WTC11 (cell line): Measurements from ENCODE around the gene DNAL4.

Experiments
- ESRRA ChIP-seq: sonication (generic); formaldehyde crosslinking; IDR thresholded peaks from 2 replicates; pipeline ENCODE4 v1.8.1; 2022; ENCODE audit warnings: mild to moderate bottlenecking, missing genetic modification reagents, borderline replicate concordance
- JUN ChIP-seq: sonication (generic); formaldehyde crosslinking; IDR thresholded peaks from 2 replicates; pipeline ENCODE4 v1.8.0; 2023; ENCODE audit warnings: mild to moderate bottlenecking, missing genetic modification reagents
- NR2C2 ChIP-seq: sonication (generic); formaldehyde crosslinking; IDR thresholded peaks from 2 replicates; pipeline ENCODE4 v1.8.0; 2022; ENCODE audit warnings: mild to moderate bottlenecking, missing genetic modification reagents
- NR3C1 ChIP-seq: sonication (generic); formaldehyde crosslinking; conservative IDR thresholded peaks from 2 replicates; pipeline ENCODE4 v1.8.1; 2023; ENCODE audit warnings: low read depth, mild to moderate bottlenecking, missing genetic modification reagents
- SMAD4 ChIP-seq: sonication (generic); formaldehyde crosslinking; IDR thresholded peaks from 2 replicates; pipeline ENCODE4 v1.8.0; 2022; ENCODE audit warnings: mild to moderate bottlenecking, missing genetic modification reagents
- TP53 ChIP-seq: sonication (generic); formaldehyde crosslinking; IDR thresholded peaks from 2 replicates; pipeline ENCODE4 v1.8.1; 2023; ENCODE audit warnings: mild to moderate bottlenecking, missing genetic modification reagents
- ZNF219 ChIP-seq: sonication (generic); formaldehyde crosslinking; IDR thresholded peaks from 2 replicates; pipeline ENCODE4 v1.8.0; 2023; ENCODE audit warnings: missing genetic modification reagents, mild to moderate bottlenecking, borderline replicate concordance
- TF ChIP-seq, protein P1 (sequence below): fragments of 200-600 bp; IDR thresholded peaks from 2 replicates; pipeline ENCODE4 v1.8.0; 2022; ENCODE audit warnings: antibody characterized with exemption
- TF ChIP-seq, protein P2 (sequence below): sonication (generic); formaldehyde crosslinking; conservative IDR thresholded peaks from 2 replicates; pipeline ENCODE4 v1.8.1; 2023; ENCODE audit warnings: mild to moderate bottlenecking, low read depth, missing genetic modification reagents, moderate library complexity
- TF ChIP-seq, protein P3 (sequence below): sonication (generic); formaldehyde crosslinking; conservative IDR thresholded peaks from 2 replicates; pipeline ENCODE4 v1.8.1; 2022; ENCODE audit warnings: mild to moderate bottlenecking, missing genetic modification reagents
- TF ChIP-seq, protein P4 (sequence below): fragments of 250-450 bp; sonication (Bioruptor Pico); IDR thresholded peaks from 2 replicates; pipeline ENCODE4 v2.1.2; 2022; ENCODE audit warnings: mild to moderate bottlenecking, moderate library complexity
- TF ChIP-seq, protein P5 (sequence below): sonication (generic); formaldehyde crosslinking; IDR thresholded peaks from 2 replicates; pipeline ENCODE4 v1.8.0; 2022; ENCODE audit warnings: mild to moderate bottlenecking, missing genetic modification reagents

DNA sequence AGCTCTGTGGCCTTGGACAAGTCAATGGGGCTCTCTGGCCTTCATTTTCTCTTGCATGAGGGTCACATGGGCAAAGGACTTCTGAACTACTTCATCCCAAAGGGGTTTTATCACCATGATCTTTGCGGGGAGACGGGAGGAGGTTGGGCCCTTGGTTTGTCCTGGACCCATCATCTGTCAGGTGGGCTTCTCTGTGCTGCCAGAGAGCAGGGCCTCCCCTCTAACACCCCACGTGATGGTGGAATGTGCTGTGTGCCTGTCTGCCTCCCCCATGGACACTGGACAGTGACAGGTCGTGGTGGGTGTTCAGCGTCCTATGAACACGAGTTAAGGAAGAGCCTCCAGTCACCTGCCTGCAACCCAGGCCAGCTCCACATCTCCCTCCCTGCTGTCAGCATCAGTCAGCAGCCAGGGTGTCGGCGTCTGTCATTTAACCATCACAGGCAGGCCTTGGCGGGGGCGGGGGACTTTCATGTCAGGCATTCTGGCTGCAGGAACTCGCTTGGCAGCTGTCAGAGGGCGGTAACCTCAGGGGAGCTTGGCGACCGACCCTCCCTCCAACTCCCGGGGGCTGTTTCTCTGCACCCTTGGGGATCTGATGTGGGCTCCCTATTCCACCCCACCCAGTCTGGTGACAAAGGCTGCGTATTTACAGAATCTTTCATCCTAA, 35.5 kb downstream of the DNAL4 start:
- TF ChIP-seq, protein P1, sequence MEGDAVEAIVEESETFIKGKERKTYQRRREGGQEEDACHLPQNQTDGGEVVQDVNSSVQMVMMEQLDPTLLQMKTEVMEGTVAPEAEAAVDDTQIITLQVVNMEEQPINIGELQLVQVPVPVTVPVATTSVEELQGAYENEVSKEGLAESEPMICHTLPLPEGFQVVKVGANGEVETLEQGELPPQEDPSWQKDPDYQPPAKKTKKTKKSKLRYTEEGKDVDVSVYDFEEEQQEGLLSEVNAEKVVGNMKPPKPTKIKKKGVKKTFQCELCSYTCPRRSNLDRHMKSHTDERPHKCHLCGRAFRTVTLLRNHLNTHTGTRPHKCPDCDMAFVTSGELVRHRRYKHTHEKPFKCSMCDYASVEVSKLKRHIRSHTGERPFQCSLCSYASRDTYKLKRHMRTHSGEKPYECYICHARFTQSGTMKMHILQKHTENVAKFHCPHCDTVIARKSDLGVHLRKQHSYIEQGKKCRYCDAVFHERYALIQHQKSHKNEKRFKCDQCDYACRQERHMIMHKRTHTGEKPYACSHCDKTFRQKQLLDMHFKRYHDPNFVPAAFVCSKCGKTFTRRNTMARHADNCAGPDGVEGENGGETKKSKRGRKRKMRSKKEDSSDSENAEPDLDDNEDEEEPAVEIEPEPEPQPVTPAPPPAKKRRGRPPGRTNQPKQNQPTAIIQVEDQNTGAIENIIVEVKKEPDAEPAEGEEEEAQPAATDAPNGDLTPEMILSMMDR = no peak
- TF ChIP-seq, protein P2, sequence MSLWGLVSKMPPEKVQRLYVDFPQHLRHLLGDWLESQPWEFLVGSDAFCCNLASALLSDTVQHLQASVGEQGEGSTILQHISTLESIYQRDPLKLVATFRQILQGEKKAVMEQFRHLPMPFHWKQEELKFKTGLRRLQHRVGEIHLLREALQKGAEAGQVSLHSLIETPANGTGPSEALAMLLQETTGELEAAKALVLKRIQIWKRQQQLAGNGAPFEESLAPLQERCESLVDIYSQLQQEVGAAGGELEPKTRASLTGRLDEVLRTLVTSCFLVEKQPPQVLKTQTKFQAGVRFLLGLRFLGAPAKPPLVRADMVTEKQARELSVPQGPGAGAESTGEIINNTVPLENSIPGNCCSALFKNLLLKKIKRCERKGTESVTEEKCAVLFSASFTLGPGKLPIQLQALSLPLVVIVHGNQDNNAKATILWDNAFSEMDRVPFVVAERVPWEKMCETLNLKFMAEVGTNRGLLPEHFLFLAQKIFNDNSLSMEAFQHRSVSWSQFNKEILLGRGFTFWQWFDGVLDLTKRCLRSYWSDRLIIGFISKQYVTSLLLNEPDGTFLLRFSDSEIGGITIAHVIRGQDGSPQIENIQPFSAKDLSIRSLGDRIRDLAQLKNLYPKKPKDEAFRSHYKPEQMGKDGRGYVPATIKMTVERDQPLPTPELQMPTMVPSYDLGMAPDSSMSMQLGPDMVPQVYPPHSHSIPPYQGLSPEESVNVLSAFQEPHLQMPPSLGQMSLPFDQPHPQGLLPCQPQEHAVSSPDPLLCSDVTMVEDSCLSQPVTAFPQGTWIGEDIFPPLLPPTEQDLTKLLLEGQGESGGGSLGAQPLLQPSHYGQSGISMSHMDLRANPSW (CRISPR knock-in tag) = no peak
- TF ChIP-seq, protein P3, sequence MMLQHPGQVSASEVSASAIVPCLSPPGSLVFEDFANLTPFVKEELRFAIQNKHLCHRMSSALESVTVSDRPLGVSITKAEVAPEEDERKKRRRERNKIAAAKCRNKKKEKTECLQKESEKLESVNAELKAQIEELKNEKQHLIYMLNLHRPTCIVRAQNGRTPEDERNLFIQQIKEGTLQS (CRISPR knock-in tag) = no peak
- TF ChIP-seq ZNF219 (CRISPR knock-in tag) (no peak), NR2C2 (no peak), SMAD4 (CRISPR knock-in tag) (no peak), TP53 (CRISPR knock-in tag) (no peak), NR3C1 (CRISPR knock-in tag) (no peak), JUN (CRISPR knock-in tag) (no peak), ESRRA (no peak)
- TF ChIP-seq, protein P4, sequence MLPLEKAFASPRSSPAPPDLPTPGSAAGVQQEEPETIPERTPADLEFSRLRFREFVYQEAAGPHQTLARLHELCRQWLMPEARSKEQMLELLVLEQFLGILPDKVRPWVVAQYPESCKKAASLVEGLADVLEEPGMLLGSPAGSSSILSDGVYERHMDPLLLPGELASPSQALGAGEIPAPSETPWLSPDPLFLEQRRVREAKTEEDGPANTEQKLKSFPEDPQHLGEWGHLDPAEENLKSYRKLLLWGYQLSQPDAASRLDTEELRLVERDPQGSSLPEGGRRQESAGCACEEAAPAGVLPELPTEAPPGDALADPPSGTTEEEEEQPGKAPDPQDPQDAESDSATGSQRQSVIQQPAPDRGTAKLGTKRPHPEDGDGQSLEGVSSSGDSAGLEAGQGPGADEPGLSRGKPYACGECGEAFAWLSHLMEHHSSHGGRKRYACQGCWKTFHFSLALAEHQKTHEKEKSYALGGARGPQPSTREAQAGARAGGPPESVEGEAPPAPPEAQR (CRISPR knock-in tag) = no peak
- TF ChIP-seq, protein P5, sequence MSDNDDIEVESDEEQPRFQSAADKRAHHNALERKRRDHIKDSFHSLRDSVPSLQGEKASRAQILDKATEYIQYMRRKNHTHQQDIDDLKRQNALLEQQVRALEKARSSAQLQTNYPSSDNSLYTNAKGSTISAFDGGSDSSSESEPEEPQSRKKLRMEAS (CRISPR knock-in tag) = no peak
